GM10266 (cell line): Measurements from ENCODE around the gene EVI2A.

Experiments
- DNase-seq: peaks from one replicate; pipeline ENCODE4 v3.0.0; 2012; ENCODE audit errors: extremely low spot score
- CTCF ChIP-seq: IDR thresholded peaks from 2 replicates; pipeline ENCODE4 v1.5.1; 2012; ENCODE audit warnings: mild to moderate bottlenecking, low read depth; ENCODE audit not compliant: control insufficient read depth, insufficient read depth; ENCODE audit errors: missing control alignments

EVI2A gene

GRCh38 chr17:31321966-31322365, 544 bp upstream of the EVI2A start:
- DNase-seq: no peak
- TF ChIP-seq CTCF: no peak

- no peak for DNase-seq
- no peak for TF ChIP-seq CTCF
Measured at GRCh38 chr17:31320791-31321190, 631 bp downstream of the EVI2A start.

GRCh38 chr17:31320241-31320640, 1.2 kb downstream of the EVI2A start:
- TF ChIP-seq CTCF: no peak
- DNase-seq: no peak

- no peak for DNase-seq
Measured at GRCh38 chr17:31318851-31319661, 2.4 kb downstream of the EVI2A start.

GRCh38 chr17:31318298-31318801, 3.1 kb downstream of the EVI2A start:
- TF ChIP-seq CTCF: no peak
- no peak for DNase-seq

More at GRCh38 chr17:31318851-31319661, 2.4 kb downstream of the EVI2A start:
- TF ChIP-seq CTCF: no peak

GRCh38 chr17:31314782-31315100, 6.7 kb downstream of the EVI2A start:
- no peak for DNase-seq
- TF ChIP-seq CTCF: no peak

GRCh38 chr17:31313982-31314781, 7.2 kb downstream of the EVI2A start, which contains the start of gene EVI2B:
TSS of gene EVI2B (minus strand) at chr17:31314054. CDS start at chr17:31305609, 8,445 bp downstream.
- DNase-seq: peak; percentile 14
- TF ChIP-seq CTCF: no peak
